HG02973 (cell line): Measurements from ENCODE around the gene NDUFV1.
A peak's percentile ranks its signal among the peaks of the same experiment; 100 is the strongest.
"Not testable (repeated sequence)": the region's sequence is repeated elsewhere in the genome, so short reads cannot be mapped to it uniquely, and the experiment has no call there.

Experiments used
- ATAC-seq: cut with Tn5 transposase; IDR thresholded peaks from one replicate; pipeline ENCODE4 v1.9.1; 2021; ENCODE audit warnings: moderate library complexity; ENCODE audit not compliant: unreplicated experiment

NDUFV1 gene

GRCh38 chr11:67626131-67626833, 19.5 kb downstream of the NDUFV1 start:
- ATAC-seq = not testable (repeated sequence)

- no peak for ATAC-seq
Measured at GRCh38 chr11:67626970-67627369, 20.2 kb downstream of the NDUFV1 start.

GRCh38 chr11:67627441-67627811, 20.7 kb downstream of the NDUFV1 start:
- ATAC-seq = no peak

GRCh38 chr11:67627812-67628624, 21.3 kb downstream of the NDUFV1 start:
- no peak for ATAC-seq

- no peak for ATAC-seq
Measured at GRCh38 chr11:67628710-67629385, 22.1 kb downstream of the NDUFV1 start.

GRCh38 chr11:67629386-67630227, 22.9 kb downstream of the NDUFV1 start, which contains the start of gene NUDT8:
NUDT8 (minus strand) TSS chr11:67629937; CDS start chr11:67629911, 26 bp downstream.
- ATAC-seq = peak; percentile 47

- peak; percentile 52 for ATAC-seq
Measured at GRCh38 chr11:67630228-67630942, 23.6 kb downstream of the NDUFV1 start.

GRCh38 chr11:67630943-67631331, 24.2 kb downstream of the NDUFV1 start:
- peak; percentile 1 for ATAC-seq

GRCh38 chr11:67631411-67631810, 24.7 kb downstream of the NDUFV1 start:
- no peak for ATAC-seq

GRCh38 chr11:67631853-67632174, 25.1 kb downstream of the NDUFV1 start:
- ATAC-seq = no peak

- ATAC-seq = no peak
Measured at GRCh38 chr11:67632175-67632981, 25.6 kb downstream of the NDUFV1 start.

GRCh38 chr11:67632982-67633755, 26.4 kb downstream of the NDUFV1 start:
- ATAC-seq = no peak

GRCh38 chr11:67633758-67634365, 27.1 kb downstream of the NDUFV1 start:
- ATAC-seq = no peak

GRCh38 chr11:67634366-67635230, 27.9 kb downstream of the NDUFV1 start:
- ATAC-seq = no peak

- ATAC-seq = no peak
Measured at GRCh38 chr11:67635231-67635521, 28.4 kb downstream of the NDUFV1 start.

- ATAC-seq = no peak
Measured at GRCh38 chr11:67636962-67637361, 30.2 kb downstream of the NDUFV1 start.

- not testable (repeated sequence) for ATAC-seq
Measured at GRCh38 chr11:67637441-67637840, 30.7 kb downstream of the NDUFV1 start.
